Spleen (tissue), 11 donors: Measurements from ENCODE around the gene ERCC1. TPM values are rescaled to one million over a fixed set of nuclear protein-coding genes. Genes with fewer than 3 reads are reported as not detected.
A peak's percentile ranks its signal among the peaks of the same experiment; 100 is the strongest.

Source experiments
- DNase-seq: peaks from one replicate; pipeline ENCODE4 v3.0.0-alpha.2; 2020
- H3K27ac ChIP-seq, 8 donors: fragments of 200-600 bp; sonication (generic) in 7 of 8; 1 replicate in 4 of 8; 2 replicates in 4 of 8; pipeline versions ENCODE4 v1.5.0 to v1.8.0; 2016 to 2021; ENCODE audit warnings: inconsistent platforms in 4 of 8, mild to moderate bottlenecking in 4 of 8, moderate library complexity in 1 of 8
- H3K27me3 ChIP-seq, 7 donors: fragments of 200-600 bp; sonication (generic) in 6 of 7; replicated peaks in 1 of 7; 1 replicate in 4 of 7; 2 replicates in 3 of 7; pipeline versions ENCODE4 v1.5.0 to v1.8.0; 2016 to 2021; ENCODE audit warnings: inconsistent platforms in 3 of 7, mild to moderate bottlenecking in 1 of 7
- H3K36me3 ChIP-seq, 6 donors: fragments of 200-600 bp; sonication (generic) in 5 of 6; 1 replicate in 4 of 6; 2 replicates in 2 of 6; pipeline versions ENCODE4 v1.5.0 to v1.8.0; 2016 to 2021; ENCODE audit warnings: inconsistent platforms in 2 of 6
- H3K4me1 ChIP-seq, 6 donors: fragments of 200-600 bp; sonication (generic) in 5 of 6; 1 replicate in 3 of 6; 2 replicates in 3 of 6; pipeline versions ENCODE4 v1.5.0 to v1.8.0; 2016 to 2021; ENCODE audit warnings: inconsistent platforms in 3 of 6
- H3K4me3 ChIP-seq, 8 donors: fragments of 200-600 bp; sonication (generic) in 7 of 8; 1 replicate in 4 of 8; 2 replicates in 4 of 8; pipeline versions ENCODE4 v1.5.0 to v1.8.0; 2016 to 2021; ENCODE audit warnings: inconsistent platforms in 4 of 8, mild to moderate bottlenecking in 4 of 8, moderate library complexity in 2 of 8
- H3K9me3 ChIP-seq, 8 donors: fragments of 200-600 bp; sonication (generic) in 7 of 8; 1 replicate in 4 of 8; 2 replicates in 4 of 8; pipeline versions ENCODE4 v1.5.0 to v1.8.0; 2016 to 2021; ENCODE audit warnings: inconsistent platforms in 4 of 8
- CTCF ChIP-seq, 11 experiments: fragments of 200-600 bp in 7 of 11; fragments of 450-650 bp in 4 of 11; sonication (generic) in 4 of 11; IDR thresholded peaks in 8 of 11; conservative IDR thresholded peaks in 3 of 11; 1 replicate in 7 of 11; 2 replicates in 4 of 11; pipeline versions ENCODE4 v1.4.0 to v1.8.0; 2016 to 2021; ENCODE audit warnings: antibody characterized with exemption in 11 of 11, inconsistent platforms in 4 of 11, mild to moderate bottlenecking in 1 of 11
- POLR2A ChIP-seq, 3 donors: fragments of 450-650 bp; IDR thresholded peaks; one replicate each; pipeline ENCODE4 v1.5.1; 2017; ENCODE audit warnings: antibody characterized with exemption in 3 of 3, mild to moderate bottlenecking in 1 of 3
- POLR2AphosphoS5 ChIP-seq, 3 donors: sonication (generic); formaldehyde crosslinking; IDR thresholded peaks; one replicate each; pipeline ENCODE4 v1.5.1; 2017; ENCODE audit warnings: antibody characterized with exemption in 3 of 3
- WGBS, 5 donors: extraction: QIAGEN DNeasy Blood & Tissue Kit in 3 of 5; methylation state at CpG; one replicate each; pipeline versions ENCODE4 v1.1.5 to v1.1.7; 2013 to 2018; 5-methylcytosine and 5-hydroxymethylcytosine counted together
- intact Hi-C: fragments of 100-400 bp; cut with DNase I; formaldehyde crosslinking; loops from one replicate; pipeline ENCODE4 v1.15.0; 2023; ENCODE audit warnings: low total_unique reads
- polyA plus RNA-seq, 3 donors: library from polyadenylated mRNA; stranded (reverse); fragments of 200-250 nt; gene quantifications; one replicate each; pipeline ENCODE4 v1.2.1, GENCODE V29; 2013
- total RNA-seq, 7 donors: library from RNA; depleted of rRNA in 3 of 7; stranded (reverse); fragments of >200 nt in 3 of 7; fragmentation: NEBNext Ultra II Directional in 4 of 7; extraction: Animal tissue kit (Norgen Biotek cat#: 25700) in 4 of 7; gene quantifications; one replicate each; pipeline versions ENCODE4 v1.1.0 to v1.2.1, GENCODE V29; 2016 to 2021
- donor health status: healthy with polysubstance abuse.
- donor health status: DM: no; HTN: no; CAD: no; lungs with moderate emphysema.
- donor health status: DM: no; HTN: no; CAD: no.
- donor health status: Bipolar disorder and iron deficiency.
- donor health status: healthy.
- donor health status: DM: no; HTN: no; CAD: no.
- donor health status: DM: yes; HTN: yes; CAD: no.

ERCC1 gene
- total and polyA plus RNA-seq, 10 donors = 45.3 to 69.4 (median 54.1) TPM

- intact Hi-C loops = no loop called here
- Histone ChIP-seq H3K27me3 (peaks cover 0 to 65% (median 16%) of the 10 kb centered on the region in 7 donors), H3K4me3 (peak overlapping the region; percentile 57 to 81 (median 66)), H3K9me3 (no peaks in the 10 kb centered on the region), H3K27ac (peak overlapping the region; percentile 83 to 98 (median 93)), H3K4me1 (peaks cover 24 to 71% (median 47%) of the 10 kb centered on the region in 6 donors), H3K36me3 (no peaks in the 10 kb centered on the region)
- DNase-seq = peak; percentile 84
- TF ChIP-seq CTCF (IDR thresholded peaks at IDR 0.05 in 8 of 11, conservative IDR thresholded peaks at IDR 0.05 in 3 of 11) = no peak
- peak in 1 of 3 donors; percentile 10 for TF ChIP-seq POLR2A (IDR thresholded peaks at IDR 0.05)
- 37 to 45% (median 41%) methylated on average over 32 to 33 of the region's 33 CpGs for WGBS, 5 donors
These were observed 46.4 kb upstream of the ERCC1 start for GRCh38 chr19:45469945-45470761.

GRCh38 chr19:45469132-45469944 lies 45.6 kb upstream of the ERCC1 start:
- WGBS, 5 donors = 0 to 1% (median 0%) methylated on average over 24 to 66 of the region's 66 CpGs
- Histone ChIP-seq H3K4me3 (peak overlapping the region; percentile 57 to 81 (median 66)), H3K27me3 (peaks cover 0 to 61% (median 15%) of the 10 kb centered on the region in 7 donors), H3K4me1 (peaks cover 24 to 67% (median 47%) of the 10 kb centered on the region in 6 donors), H3K36me3 (no peaks in the 10 kb centered on the region), H3K27ac (peak overlapping the region; percentile 83 to 98 (median 93)), H3K9me3 (no peaks in the 10 kb centered on the region)
- TF ChIP-seq POLR2AphosphoS5 (IDR thresholded peaks at IDR 0.05) (peak; percentile 89 to 92 (median 90)), CTCF (IDR thresholded peaks at IDR 0.05 in 8 of 11, conservative IDR thresholded peaks at IDR 0.05 in 3 of 11) (peak in 3 of 11 experiments; percentile 17 to 34 (median 31)), POLR2A (IDR thresholded peaks at IDR 0.05) (peak in 2 of 3 donors; percentile 36 to 71)
- intact Hi-C loops = no loop called here
- DNase-seq = peak; percentile 97

- peak overlapping the region; percentile 57 to 81 (median 66) for H3K4me3 ChIP-seq
- H3K4me1 ChIP-seq = peaks cover 24 to 67% (median 47%) of the 10 kb centered on the region in 6 donors
- H3K27me3 ChIP-seq = peaks cover 0 to 55% (median 10%) of the 10 kb centered on the region in 7 donors
- intact Hi-C loops = no loop called here
- DNase-seq = no peak
- peak overlapping the region; percentile 83 to 98 (median 93) for H3K27ac ChIP-seq
- no peak for TF ChIP-seq CTCF (IDR thresholded peaks at IDR 0.05 in 8 of 11, conservative IDR thresholded peaks at IDR 0.05 in 3 of 11)
- no peak for TF ChIP-seq POLR2AphosphoS5 (IDR thresholded peaks at IDR 0.05)
- no peak for TF ChIP-seq POLR2A (IDR thresholded peaks at IDR 0.05)
- H3K9me3 ChIP-seq = no peaks in the 10 kb centered on the region
- 0 to 2% (median 1%) methylated on average over 17 to 19 of the region's 19 CpGs for WGBS, 5 donors
- no peaks in the 10 kb centered on the region for H3K36me3 ChIP-seq
These were observed 45.0 kb upstream of the ERCC1 start for GRCh38 chr19:45468803-45469131.
